ENCODE data around the gene KRT83. TPM values are rescaled to one million over a fixed set of nuclear protein-coding genes. Genes with fewer than 3 reads are reported as not detected.

KRT83 gene
- total RNA-seq, 2 experiments from 2014 or later, result not detected

DNA sequence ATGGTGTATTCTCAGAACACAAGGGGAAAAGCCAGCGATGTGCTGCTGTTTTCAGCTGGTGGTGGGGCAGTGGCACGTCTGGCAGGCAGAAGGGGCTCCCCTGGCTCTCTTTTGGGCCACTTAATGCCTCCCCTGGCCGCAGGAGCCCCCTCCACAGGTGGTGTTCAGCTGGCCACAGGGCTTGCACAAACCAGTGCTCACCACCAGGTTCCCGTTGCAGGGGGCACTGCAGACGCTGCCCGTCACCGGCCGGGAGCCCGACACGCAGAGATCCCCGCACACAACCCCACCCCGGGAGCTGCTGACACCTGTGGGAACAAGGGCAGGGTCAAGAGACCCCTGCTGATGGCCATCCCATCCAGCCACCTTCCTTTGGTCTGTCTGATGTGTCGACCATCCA is 6.7 kb downstream of the KRT83 start:
- DNase-seq (no peak), ATAC-seq (no peak)
- Mint-ChIP-seq H3K4me3 (no peak overlapping the region), H3K36me3 (ENCODE audit: low read depth) (no peaks in the 10 kb centered on the region), H3K9me3 (no peaks in the 10 kb centered on the region), H3K27me3 (peaks cover 21% of the 10 kb centered on the region), H3K4me1 (ENCODE audit: low read depth) (no peaks in the 10 kb centered on the region), H3K27ac (no peak overlapping the region)
- CTCF ChIA-PET, result interaction anchor here (1.1 to 2.6 kb wide), 4 partner anchors 13 to 58 kb away, joined by 3 to 11 read pairs (median 4); no protein-coding TSS in a partner anchor
- intact Hi-C loops (cut with micrococcal nuclease), result no loop called here
- POLR2A ChIA-PET, result no interaction called here
- TF ChIP-seq, protein P1, sequence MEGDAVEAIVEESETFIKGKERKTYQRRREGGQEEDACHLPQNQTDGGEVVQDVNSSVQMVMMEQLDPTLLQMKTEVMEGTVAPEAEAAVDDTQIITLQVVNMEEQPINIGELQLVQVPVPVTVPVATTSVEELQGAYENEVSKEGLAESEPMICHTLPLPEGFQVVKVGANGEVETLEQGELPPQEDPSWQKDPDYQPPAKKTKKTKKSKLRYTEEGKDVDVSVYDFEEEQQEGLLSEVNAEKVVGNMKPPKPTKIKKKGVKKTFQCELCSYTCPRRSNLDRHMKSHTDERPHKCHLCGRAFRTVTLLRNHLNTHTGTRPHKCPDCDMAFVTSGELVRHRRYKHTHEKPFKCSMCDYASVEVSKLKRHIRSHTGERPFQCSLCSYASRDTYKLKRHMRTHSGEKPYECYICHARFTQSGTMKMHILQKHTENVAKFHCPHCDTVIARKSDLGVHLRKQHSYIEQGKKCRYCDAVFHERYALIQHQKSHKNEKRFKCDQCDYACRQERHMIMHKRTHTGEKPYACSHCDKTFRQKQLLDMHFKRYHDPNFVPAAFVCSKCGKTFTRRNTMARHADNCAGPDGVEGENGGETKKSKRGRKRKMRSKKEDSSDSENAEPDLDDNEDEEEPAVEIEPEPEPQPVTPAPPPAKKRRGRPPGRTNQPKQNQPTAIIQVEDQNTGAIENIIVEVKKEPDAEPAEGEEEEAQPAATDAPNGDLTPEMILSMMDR (IDR thresholded peaks at IDR 0.05), result no peak

DNA sequence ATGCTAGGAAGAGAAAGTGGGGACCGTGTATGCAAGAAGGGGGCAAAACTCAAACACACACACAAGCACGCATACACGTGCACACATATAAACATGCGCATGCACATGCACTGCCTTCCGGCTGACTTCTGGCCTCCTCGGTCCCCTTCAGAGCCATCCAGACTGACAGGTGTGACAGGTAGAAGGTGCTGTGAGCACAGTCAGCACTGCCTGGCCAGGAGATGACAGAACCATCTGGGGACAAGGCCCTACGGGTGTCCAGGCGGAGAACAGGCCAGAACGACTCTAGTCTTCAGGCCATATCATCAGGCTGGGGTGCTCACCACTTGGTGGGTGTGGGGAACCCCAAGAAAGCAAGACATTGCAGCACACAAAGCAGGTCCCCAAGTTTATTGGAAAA is 7.3 kb downstream of the KRT83 start:
- ATAC-seq, result no peak
- TF ChIP-seq, protein P1 (IDR thresholded peaks at IDR 0.05), result no peak
- H3K27me3 Mint-ChIP-seq, result peaks cover 27% of the 10 kb centered on the region
- H3K9me3 Mint-ChIP-seq, result no peaks in the 10 kb centered on the region
- POLR2A ChIA-PET, result no interaction called here
- intact Hi-C loops (cut with micrococcal nuclease), result no loop called here
- no peaks in the 10 kb centered on the region for H3K36me3 Mint-ChIP-seq (ENCODE audit: low read depth)
- CTCF ChIA-PET, result interaction anchor here (1.5 kb wide), 1 partner anchor 35 kb away, joined by 4 read pairs; no protein-coding TSS in a partner anchor
- H3K27ac Mint-ChIP-seq, result no peak overlapping the region
- no peak for DNase-seq
- peaks cover under 1% of the 10 kb centered on the region for H3K4me1 Mint-ChIP-seq (ENCODE audit: low read depth)
- H3K4me3 Mint-ChIP-seq, result no peak overlapping the region

DNA sequence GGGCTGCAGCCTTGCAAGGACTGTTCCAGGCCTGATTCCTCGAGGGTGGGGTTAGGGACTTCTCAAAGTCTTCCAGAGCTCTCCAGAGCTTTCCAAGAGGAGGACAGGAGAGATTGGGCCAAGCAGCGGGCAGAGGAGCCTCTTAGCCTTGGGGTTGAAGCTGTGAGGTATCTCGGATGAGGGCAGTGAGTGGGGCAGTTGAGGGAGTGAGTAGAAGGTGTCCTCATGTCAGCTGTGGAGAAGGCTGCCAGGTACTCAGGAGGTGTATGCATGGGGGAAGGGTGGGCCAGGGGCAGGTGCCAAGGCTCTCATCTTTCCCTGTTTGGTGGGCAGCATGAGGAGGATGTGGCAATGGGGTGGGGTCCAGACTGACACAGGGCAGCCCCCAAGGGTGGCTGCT is 7.7 kb downstream of the KRT83 start:
- H3K9me3 Mint-ChIP-seq, result no peaks in the 10 kb centered on the region
- DNase-seq (no peak), ATAC-seq (no peak)
- ChIA-PET POLR2A (no interaction called here), CTCF (no interaction called here)
- intact Hi-C loops (cut with micrococcal nuclease), result no loop called here
- H3K4me1 Mint-ChIP-seq (ENCODE audit: low read depth), result peaks cover 3% of the 10 kb centered on the region
- no peak overlapping the region for H3K27ac Mint-ChIP-seq
- TF ChIP-seq, protein P1 (IDR thresholded peaks at IDR 0.05), result no peak
- peaks cover 30% of the 10 kb centered on the region for H3K27me3 Mint-ChIP-seq
- no peaks in the 10 kb centered on the region for H3K36me3 Mint-ChIP-seq (ENCODE audit: low read depth)
- no peak overlapping the region for H3K4me3 Mint-ChIP-seq

DNA sequence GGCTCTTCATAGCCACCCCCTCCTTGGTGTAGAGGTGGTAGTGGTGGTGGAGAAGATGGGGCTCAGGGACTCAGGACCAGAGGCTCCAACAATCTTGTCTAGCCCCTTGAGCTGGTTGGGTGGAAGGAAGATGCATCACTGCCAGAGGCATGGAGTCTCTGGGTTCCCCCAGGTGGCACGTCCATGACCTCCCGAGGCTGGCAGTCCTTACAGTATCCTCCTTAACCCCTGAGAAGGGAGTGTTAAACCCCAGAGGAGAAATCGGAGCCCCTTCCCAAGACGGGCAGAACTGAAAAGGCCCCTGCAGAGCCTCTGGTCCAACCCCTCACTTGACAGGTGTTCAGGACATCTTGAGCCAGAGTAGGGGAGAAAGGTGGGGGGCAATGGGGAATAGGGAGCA is 9.1 kb downstream of the KRT83 start:
- TF ChIP-seq, protein P1 (IDR thresholded peaks at IDR 0.05), result no peak
- intact Hi-C loops (cut with micrococcal nuclease), result no loop called here
- Mint-ChIP-seq H3K9me3 (no peaks in the 10 kb centered on the region), H3K27ac (no peak overlapping the region), H3K27me3 (peaks cover 42% of the 10 kb centered on the region), H3K4me1 (ENCODE audit: low read depth) (peaks cover 3% of the 10 kb centered on the region), H3K4me3 (no peak overlapping the region), H3K36me3 (ENCODE audit: low read depth) (no peaks in the 10 kb centered on the region)
- DNase-seq, result no peak
- no peak for ATAC-seq
- ChIA-PET CTCF (interaction anchor here (0.7 to 4.6 kb wide), 6 partner anchors 15 to 669 kb away, joined by 3 to 28 read pairs (median 4); no protein-coding TSS in a partner anchor), POLR2A (interaction anchor here (1.0 kb wide), 1 partner anchor 57 kb away, joined by 3 read pairs; no protein-coding TSS in a partner anchor)

DNA sequence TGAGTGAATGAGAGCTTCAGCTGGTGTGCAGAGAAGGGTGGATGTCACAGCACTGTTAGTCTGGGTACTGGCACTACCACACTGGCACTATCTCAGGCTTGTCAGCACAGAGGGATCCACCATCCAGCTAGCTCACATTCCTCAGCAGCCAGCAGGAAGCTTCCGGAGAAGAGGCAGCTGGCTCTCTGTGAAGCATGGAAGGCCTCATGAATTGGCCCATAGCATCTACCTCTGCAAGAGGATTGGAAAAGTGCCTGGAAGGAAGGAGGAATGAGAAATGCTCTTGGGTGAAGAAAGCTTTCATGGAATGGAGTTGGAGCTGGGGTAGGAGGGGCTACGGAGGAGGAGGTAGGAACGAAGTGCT is 9.9 kb downstream of the KRT83 start:
- no peaks in the 10 kb centered on the region for H3K9me3 Mint-ChIP-seq

More for the DNA sequence above, 9.9 kb downstream of the KRT83 start:
- Mint-ChIP-seq H3K4me3 (no peak overlapping the region), H3K4me1 (ENCODE audit: low read depth) (peaks cover 3% of the 10 kb centered on the region), H3K27ac (no peak overlapping the region), H3K27me3 (peaks cover 50% of the 10 kb centered on the region), H3K36me3 (ENCODE audit: low read depth) (no peaks in the 10 kb centered on the region)
- ATAC-seq (no peak), DNase-seq (no peak)
- CTCF ChIA-PET, result interaction anchor here (1.1 to 4.6 kb wide), 5 partner anchors 16 to 670 kb away, joined by 3 to 28 read pairs (median 4); no protein-coding TSS in a partner anchor
- POLR2A ChIA-PET, result interaction anchor here (1.0 kb wide), 1 partner anchor 56 kb away, joined by 3 read pairs; no protein-coding TSS in a partner anchor
- intact Hi-C loops (cut with micrococcal nuclease), result no loop called here
- TF ChIP-seq, protein P1 (IDR thresholded peaks at IDR 0.05), result no peak

Measured in activated CD8-positive, alpha-beta T cell treated with anti-CD3 and anti-CD28 coated beads for 36 hours (primary cell).